NCI-H2029 treated with DMSO at 0.1 percent for 48 hours (cell line): ENCODE data around the gene RPS13.
"Not testable (repeated sequence)": the region's sequence is repeated elsewhere in the genome, so short reads cannot be mapped to it uniquely, and the experiment has no call there.

Source experiments
- DNase-seq: peaks from one replicate; lab custom pipeline; 2025; lab: John Stamatoyannopoulos, UW

The RPS13 gene

GRCh38 chr11:17036666-17037658 is 40.5 kb downstream of the RPS13 start:
- no peak for DNase-seq

GRCh38 chr11:17034027-17034426 is 43.4 kb downstream of the RPS13 start:
- not testable (repeated sequence) for DNase-seq

GRCh38 chr11:17026487-17027082 is 50.9 kb downstream of the RPS13 start:
- no peak for DNase-seq

- DNase-seq: no peak
Measured at GRCh38 chr11:17024924-17025323, 52.5 kb downstream of the RPS13 start.
